GM23248 (cell line): ENCODE data around the gene CCDC97.

Experiments used
- EZH2 ChIP-seq: fragments of 200-600 bp; sonication (generic); IDR thresholded peaks from 2 replicates; pipeline ENCODE4 v1.6.1; 2018; ENCODE audit warnings: antibody characterized with exemption, mild to moderate bottlenecking; ENCODE audit not compliant: insufficient read depth, poor library complexity, severe bottlenecking
- EZH2phosphoT487 ChIP-seq: fragments of 200-600 bp; sonication (generic); IDR thresholded peaks from 2 replicates; pipeline ENCODE4 v1.6.1; 2018; ENCODE audit warnings: antibody characterized with exemption, moderate library complexity, mild to moderate bottlenecking, low read depth; ENCODE audit not compliant: insufficient read depth

DNA sequence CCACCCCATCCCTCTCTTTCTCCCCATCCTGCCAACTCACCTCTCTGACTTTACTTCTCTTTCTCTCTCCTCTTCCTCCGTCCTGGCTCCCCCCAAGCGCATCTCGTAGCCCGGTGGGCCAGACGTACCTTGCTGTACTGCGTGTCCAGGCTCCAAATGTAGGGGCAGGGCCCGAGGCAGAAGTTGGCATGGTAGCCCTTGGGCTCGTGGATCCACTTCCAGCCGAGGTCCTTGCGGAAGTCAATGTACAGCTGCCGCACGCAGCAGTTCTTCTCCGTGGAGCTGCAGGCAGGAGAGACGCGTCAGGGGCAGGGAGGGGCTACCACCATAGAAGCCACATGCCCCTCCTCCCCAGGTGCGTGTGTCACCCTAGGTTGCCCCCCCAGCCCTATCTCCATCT, 22.0 kb downstream of the CCDC97 start:
- no peak for TF ChIP-seq EZH2phosphoT487
- no peak for TF ChIP-seq EZH2
